Body of pancreas (tissue), 4 donors: ENCODE results near the gene ZNF354B. TPM values are rescaled to one million over a fixed set of nuclear protein-coding genes. Genes with fewer than 3 reads are reported as not detected.
"Not testable (repeated sequence)": the region's sequence is repeated elsewhere in the genome, so short reads cannot be mapped to it uniquely, and the experiment has no call there.

ENCODE experiments used
- ATAC-seq: fragments of 150-250 bp; one replicate; pipeline ENCODE4 v1.9.1; 2016
- DNase-seq, 4 donors: peaks; one replicate each; pipeline ENCODE4 v3.0.0-alpha.2; 2019
- H3K27ac ChIP-seq, 4 donors: fragments of 200-600 bp; sonication (generic); 1 replicate in 3 of 4; 2 replicates in 1 of 4; pipeline versions ENCODE4 v1.5.1 to v1.6.1; 2016 to 2019; ENCODE audit warnings: mild to moderate bottlenecking in 1 of 4, mixed read lengths in 1 of 4, moderate library complexity in 1 of 4
- H3K27me3 ChIP-seq, 2 donors: fragments of 200-600 bp; sonication (generic); one replicate each; pipeline ENCODE4 v1.6.0; 2016; ENCODE audit warnings: mild to moderate bottlenecking in 1 of 2
- H3K36me3 ChIP-seq, 2 donors: fragments of 200-600 bp; sonication (generic); replicated peaks in 1 of 2; 2 replicates each; pipeline ENCODE4 v1.5.1; 2016; ENCODE audit warnings: low read depth in 2 of 2; ENCODE audit not compliant: insufficient read depth in 1 of 2
- H3K4me1 ChIP-seq: fragments of 200-600 bp; sonication (generic); one replicate; pipeline ENCODE4 v1.6.0; 2016
- H3K4me3 ChIP-seq, 2 donors: fragments of 200-600 bp; sonication (generic); 1 replicate in 1 of 2; 2 replicates in 1 of 2; pipeline ENCODE4 v1.5.1; 2016 to 2019
- H3K9me3 ChIP-seq, 3 donors: fragments of 200-600 bp; sonication (generic); 1 replicate in 2 of 3; 2 replicates in 1 of 3; pipeline ENCODE4 v1.5.1; 2016
- POLR2A ChIP-seq, 3 donors: fragments of 450-650 bp; IDR thresholded peaks; one replicate each; pipeline ENCODE4 v1.6.1; 2016; ENCODE audit warnings: antibody characterized with exemption in 3 of 3, mild to moderate bottlenecking in 2 of 3
- WGBS, 2 donors: methylation state at CpG; one replicate each; pipeline ENCODE4 v1.1.5; 2017; 5-methylcytosine and 5-hydroxymethylcytosine counted together
- intact Hi-C: fragments of 100-400 bp; cut with DNase I; formaldehyde crosslinking; loops from one replicate; pipeline ENCODE4 v1.15.1; 2023
- total RNA-seq, 2 donors: library from RNA; depleted of rRNA; stranded (reverse); fragments of >200 nt; gene quantifications; one replicate each; pipeline ENCODE4 v1.1.0, GENCODE V29; 2016
- TF ChIP-seq, protein P1 (sequence below), 7 experiments: fragments of 450-650 bp in 4 of 7; fragments of 200-600 bp in 3 of 7; sonication (generic) in 3 of 7; IDR thresholded peaks; one replicate each; pipeline ENCODE4 v1.5.1; 2016 to 2019; ENCODE audit warnings: antibody characterized with exemption in 7 of 7

The ZNF354B gene
- total RNA-seq, 2 donors from 2014 or later = 21.3 to 33.9 TPM

- no peak overlapping the region for H3K27ac ChIP-seq
- no peak overlapping the region for H3K4me3 ChIP-seq
- intact Hi-C loops = no loop called here
- no peaks in the 10 kb centered on the region for H3K36me3 ChIP-seq
- 47 to 49% methylated on average over 5 of the region's 5 CpGs for WGBS, 2 donors
- no peaks in the 10 kb centered on the region for H3K9me3 ChIP-seq
- no peak for DNase-seq
- no peaks in the 10 kb centered on the region for H3K27me3 ChIP-seq
- no peaks in the 10 kb centered on the region for H3K4me1 ChIP-seq
- ATAC-seq = no peak
- TF ChIP-seq, protein P1, sequence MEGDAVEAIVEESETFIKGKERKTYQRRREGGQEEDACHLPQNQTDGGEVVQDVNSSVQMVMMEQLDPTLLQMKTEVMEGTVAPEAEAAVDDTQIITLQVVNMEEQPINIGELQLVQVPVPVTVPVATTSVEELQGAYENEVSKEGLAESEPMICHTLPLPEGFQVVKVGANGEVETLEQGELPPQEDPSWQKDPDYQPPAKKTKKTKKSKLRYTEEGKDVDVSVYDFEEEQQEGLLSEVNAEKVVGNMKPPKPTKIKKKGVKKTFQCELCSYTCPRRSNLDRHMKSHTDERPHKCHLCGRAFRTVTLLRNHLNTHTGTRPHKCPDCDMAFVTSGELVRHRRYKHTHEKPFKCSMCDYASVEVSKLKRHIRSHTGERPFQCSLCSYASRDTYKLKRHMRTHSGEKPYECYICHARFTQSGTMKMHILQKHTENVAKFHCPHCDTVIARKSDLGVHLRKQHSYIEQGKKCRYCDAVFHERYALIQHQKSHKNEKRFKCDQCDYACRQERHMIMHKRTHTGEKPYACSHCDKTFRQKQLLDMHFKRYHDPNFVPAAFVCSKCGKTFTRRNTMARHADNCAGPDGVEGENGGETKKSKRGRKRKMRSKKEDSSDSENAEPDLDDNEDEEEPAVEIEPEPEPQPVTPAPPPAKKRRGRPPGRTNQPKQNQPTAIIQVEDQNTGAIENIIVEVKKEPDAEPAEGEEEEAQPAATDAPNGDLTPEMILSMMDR (IDR thresholded peaks at IDR 0.05) = no peak
- TF ChIP-seq POLR2A (IDR thresholded peaks at IDR 0.05) = no peak
Observed at GRCh38 chr5:178854284-178854683, 5.5 kb upstream of the ZNF354B start.

DNA sequence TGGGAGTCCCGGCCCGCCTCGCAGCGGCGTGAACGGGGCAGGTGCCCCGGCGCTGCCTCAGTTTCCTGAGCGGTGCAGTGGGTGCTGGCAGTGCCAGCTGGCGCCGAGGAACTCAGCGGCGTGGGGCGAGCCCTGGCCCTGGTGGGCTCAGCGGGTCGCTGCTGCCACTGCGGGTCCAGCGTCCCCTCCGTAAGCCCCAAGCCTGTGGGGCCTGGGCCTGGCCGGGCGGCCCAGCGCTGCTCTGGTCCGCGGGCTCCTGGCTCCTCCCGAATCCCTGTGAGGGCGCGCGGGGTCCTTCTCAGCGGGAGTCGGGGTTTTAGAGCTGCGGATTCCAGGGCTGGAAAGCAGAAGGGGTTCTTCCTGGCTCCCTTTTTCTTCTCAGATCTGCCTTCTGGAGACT, 862 bp downstream of the ZNF354B start:
- DNase-seq, H3K36me3 ChIP-seq, ATAC-seq, H3K9me3 ChIP-seq, H3K27me3 ChIP-seq, intact Hi-C loops: not testable (repeated sequence)
- Histone ChIP-seq H3K27ac (peak overlapping the region in 3 of 4 donors; percentile 83 to 88 (median 84)), H3K4me3 (peak overlapping the region; percentile 80 to 95), H3K4me1 (peaks cover 13% of the 10 kb centered on the region)
- no CpG with 5 or more reads among the region's 31 CpGs for WGBS, 2 donors

DNA sequence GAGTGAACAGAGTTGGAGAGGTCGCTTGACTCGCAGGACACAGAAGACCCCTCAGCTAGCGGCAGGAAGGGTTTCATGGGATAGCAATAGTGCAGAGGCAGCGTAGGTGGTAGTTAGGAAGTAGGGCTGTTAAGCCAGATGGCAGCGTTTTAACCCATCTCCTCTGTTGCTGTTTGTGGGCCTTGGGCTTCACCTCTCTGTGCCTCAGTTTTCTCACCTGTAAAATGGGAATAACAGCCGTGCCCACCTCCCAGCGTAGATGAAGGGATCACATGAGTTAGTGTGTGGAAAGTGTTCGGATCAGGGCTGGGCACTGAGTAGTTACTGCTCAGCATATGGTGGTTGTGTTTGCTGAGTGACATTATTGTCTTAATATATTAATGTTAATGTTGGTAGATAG, 1.9 kb downstream of the ZNF354B start:
- DNase-seq (no peak), ATAC-seq (no peak)
- H3K4me1 ChIP-seq = peaks cover 13% of the 10 kb centered on the region
- H3K27me3 ChIP-seq = no peaks in the 10 kb centered on the region
- no peak for TF ChIP-seq POLR2A (IDR thresholded peaks at IDR 0.05)
- TF ChIP-seq, protein P1 (IDR thresholded peaks at IDR 0.05) = no peak
- 92 to 93% methylated on average over 8 of the region's 8 CpGs for WGBS, 2 donors
- H3K36me3 ChIP-seq = peaks cover 3 to 4% of the 10 kb centered on the region in 2 donors
- H3K9me3 ChIP-seq = no peaks in the 10 kb centered on the region
- no peak overlapping the region for H3K27ac ChIP-seq
- no peak overlapping the region for H3K4me3 ChIP-seq
- intact Hi-C loops = no loop called here

DNA sequence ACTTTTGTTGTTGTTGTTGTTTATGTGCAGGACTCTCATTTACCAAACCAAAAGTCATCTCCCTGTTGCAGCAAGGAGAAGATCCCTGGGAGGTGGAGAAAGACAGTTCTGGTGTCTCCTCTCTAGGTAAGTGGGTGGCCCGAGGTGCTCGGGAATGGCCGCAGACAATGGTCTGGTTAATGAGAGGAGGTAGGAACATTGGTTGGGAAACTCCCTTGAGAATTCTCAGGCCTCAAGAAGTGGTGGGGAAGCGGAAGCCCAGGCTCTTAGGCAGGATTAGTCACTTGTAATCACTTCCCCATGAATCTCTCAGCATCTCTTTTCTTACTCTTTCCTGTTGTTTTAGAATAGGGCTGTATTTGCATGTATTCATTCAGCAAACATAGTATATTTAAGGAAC, 7.2 kb downstream of the ZNF354B start:
- H3K36me3 ChIP-seq = peaks cover 13 to 15% of the 10 kb centered on the region in 2 donors
- peaks cover 5% of the 10 kb centered on the region for H3K4me1 ChIP-seq
- WGBS, 2 donors = 71 to 73% methylated on average over 4 of the region's 4 CpGs
- H3K27ac ChIP-seq = no peak overlapping the region
- no peaks in the 10 kb centered on the region for H3K27me3 ChIP-seq
- H3K9me3 ChIP-seq = no peaks in the 10 kb centered on the region
- H3K4me3 ChIP-seq = no peak overlapping the region
- TF ChIP-seq, protein P1 (IDR thresholded peaks at IDR 0.05) = no peak
- no peak for TF ChIP-seq POLR2A (IDR thresholded peaks at IDR 0.05)
- ATAC-seq = no peak
- DNase-seq = no peak
- intact Hi-C loops = no loop called here

GRCh38 chr5:178869577-178869976, 9.8 kb downstream of the ZNF354B start:
- WGBS, 2 donors = 71 to 85% methylated on average over 8 of the region's 8 CpGs
- DNase-seq = no peak
- no peak for ATAC-seq
- no peak overlapping the region for H3K4me3 ChIP-seq
- TF ChIP-seq POLR2A (IDR thresholded peaks at IDR 0.05) = no peak
- H3K27ac ChIP-seq = no peak overlapping the region
- no peaks in the 10 kb centered on the region for H3K27me3 ChIP-seq
- peaks cover 0 to 16% (median 0%) of the 10 kb centered on the region in 3 donors for H3K9me3 ChIP-seq
- H3K4me1 ChIP-seq = no peaks in the 10 kb centered on the region
- intact Hi-C loops = no loop called here
- H3K36me3 ChIP-seq = peaks cover 21 to 30% of the 10 kb centered on the region in 2 donors

DNA sequence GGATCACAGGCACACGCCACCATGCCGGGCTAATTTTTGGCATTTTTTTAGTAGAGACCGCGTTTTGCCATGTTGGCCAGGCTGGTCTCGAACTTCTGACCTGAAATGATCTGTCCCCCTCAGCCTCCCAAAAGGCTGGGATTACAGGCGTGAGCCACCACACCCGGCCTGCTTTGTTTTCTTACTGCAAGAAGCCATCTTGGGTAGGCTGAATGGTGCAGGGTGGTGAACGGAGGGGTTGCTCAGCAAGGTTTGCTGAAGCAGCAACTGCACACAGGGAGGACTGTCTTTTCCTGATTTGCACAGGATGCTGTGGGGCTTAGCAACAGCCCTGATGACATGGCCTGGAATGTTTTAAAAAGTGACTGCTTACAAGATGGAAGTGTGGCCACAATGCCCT, 10.7 kb downstream of the ZNF354B start:
- H3K27ac ChIP-seq = no peak overlapping the region
- peaks cover 23 to 31% of the 10 kb centered on the region in 2 donors for H3K36me3 ChIP-seq
- DNase-seq (no peak), ATAC-seq (no peak)
- no peaks in the 10 kb centered on the region for H3K27me3 ChIP-seq
- H3K4me1 ChIP-seq = no peaks in the 10 kb centered on the region
- no peak overlapping the region for H3K4me3 ChIP-seq
- intact Hi-C loops = no loop called here
- TF ChIP-seq, protein P1 (IDR thresholded peaks at IDR 0.05) = no peak
- no peak for TF ChIP-seq POLR2A (IDR thresholded peaks at IDR 0.05)
- H3K9me3 ChIP-seq = peaks cover 0 to 18% (median 0%) of the 10 kb centered on the region in 3 donors
- WGBS, 2 donors = 86 to 95% methylated on average over 8 of the region's 8 CpGs
